ENCODE results near the gene CCL7.

CCL7 gene

GRCh38 chr17:34299956-34300577, 30.0 kb downstream of the CCL7 start:
- no peak for DNase-seq (ENCODE audit: extremely low spot score)
- TF ChIP-seq LEF1 (IDR thresholded peaks at IDR 0.05; ENCODE audit: borderline replicate concordance) = no peak
- no peak for TF ChIP-seq SP1 (IDR thresholded peaks at IDR 0.05)
- no peak for TF ChIP-seq NFRKB (IDR thresholded peaks at IDR 0.05)
- TF ChIP-seq FOXK2 (IDR thresholded peaks at IDR 0.05) = no peak
- TF ChIP-seq PKNOX1 (IDR thresholded peaks at IDR 0.05) = no peak
- TF ChIP-seq SUZ12 (IDR thresholded peaks at IDR 0.05) = no peak
- no peak for TF ChIP-seq ELF4 (IDR thresholded peaks at IDR 0.05)
- TF ChIP-seq CTBP1 (IDR thresholded peaks at IDR 0.05; ENCODE audit: borderline replicate concordance) = no peak
- TF ChIP-seq HDGF (IDR thresholded peaks at IDR 0.05; ENCODE audit: borderline replicate concordance) = no peak
- TF ChIP-seq TARDBP (IDR thresholded peaks at IDR 0.05) = no peak
- no peak for TF ChIP-seq BHLHE40 (IDR thresholded peaks at IDR 0.05; ENCODE audit: borderline replicate concordance)
- POLR2A ChIA-PET = no interaction called here
- CTCF ChIA-PET = no interaction called here

GRCh38 chr17:34300652-34301370, 30.8 kb downstream of the CCL7 start:
- POLR2A ChIA-PET = no interaction called here
- CTCF ChIA-PET = interaction anchor here (1.2 kb wide), 1 partner anchor 61 kb away, joined by 4 read pairs; no protein-coding TSS in a partner anchor
- TF ChIP-seq ELF4 (IDR thresholded peaks at IDR 0.05) = no peak
- no peak for TF ChIP-seq PKNOX1 (IDR thresholded peaks at IDR 0.05)
- TF ChIP-seq ZNF384 (IDR thresholded peaks at IDR 0.05) = no peak
- no peak for TF ChIP-seq L3MBTL2 (conservative IDR thresholded peaks at IDR 0.05)
- TF ChIP-seq SP1 (IDR thresholded peaks at IDR 0.05) = no peak
- TF ChIP-seq BHLHE40 (IDR thresholded peaks at IDR 0.05; ENCODE audit: borderline replicate concordance) = no peak
- TF ChIP-seq FOXK2 (IDR thresholded peaks at IDR 0.05) = no peak
- TF ChIP-seq LEF1 (IDR thresholded peaks at IDR 0.05; ENCODE audit: borderline replicate concordance) = no peak
- no peak for TF ChIP-seq NFRKB (IDR thresholded peaks at IDR 0.05)
- TF ChIP-seq ARNT (IDR thresholded peaks at IDR 0.05) = no peak
- no peak for TF ChIP-seq CTBP1 (IDR thresholded peaks at IDR 0.05; ENCODE audit: borderline replicate concordance)
- no peak for TF ChIP-seq FOXA1 (IDR thresholded peaks at IDR 0.05)
- TF ChIP-seq FOXM1 (IDR thresholded peaks at IDR 0.05; ENCODE audit: borderline replicate concordance) = no peak
- no peak for TF ChIP-seq SUZ12 (IDR thresholded peaks at IDR 0.05)
- no peak for TF ChIP-seq TARDBP (IDR thresholded peaks at IDR 0.05)
- TF ChIP-seq HDGF (IDR thresholded peaks at IDR 0.05; ENCODE audit: borderline replicate concordance) = no peak

GRCh38 chr17:34301986-34302385, 32.0 kb downstream of the CCL7 start:
- TF ChIP-seq ARNT (IDR thresholded peaks at IDR 0.05) = no peak
- no peak for TF ChIP-seq SUZ12 (IDR thresholded peaks at IDR 0.05)
- no peak for TF ChIP-seq ELF4 (IDR thresholded peaks at IDR 0.05)
- TF ChIP-seq CTBP1 (IDR thresholded peaks at IDR 0.05; ENCODE audit: borderline replicate concordance) = no peak
- TF ChIP-seq HDGF (IDR thresholded peaks at IDR 0.05; ENCODE audit: borderline replicate concordance) = no peak
- no peak for TF ChIP-seq FOXK2 (IDR thresholded peaks at IDR 0.05)
- no peak for TF ChIP-seq BHLHE40 (IDR thresholded peaks at IDR 0.05; ENCODE audit: borderline replicate concordance)
- TF ChIP-seq TARDBP (IDR thresholded peaks at IDR 0.05) = no peak
- TF ChIP-seq L3MBTL2 (conservative IDR thresholded peaks at IDR 0.05) = no peak
- no peak for TF ChIP-seq LEF1 (IDR thresholded peaks at IDR 0.05; ENCODE audit: borderline replicate concordance)
- no peak for TF ChIP-seq ZNF384 (IDR thresholded peaks at IDR 0.05)
- no peak for TF ChIP-seq SP1 (IDR thresholded peaks at IDR 0.05)
- TF ChIP-seq NFRKB (IDR thresholded peaks at IDR 0.05) = no peak
- no peak for TF ChIP-seq FOXA1 (IDR thresholded peaks at IDR 0.05)
- no peak for DNase-seq (ENCODE audit: extremely low spot score)
- ChIA-PET POLR2A (no interaction called here), CTCF (interaction anchor here (0.6 to 1.2 kb wide), 2 partner anchors 60 to 374 kb away, joined by 3 to 4 read pairs; no protein-coding TSS in a partner anchor)

More at GRCh38 chr17:34300652-34301370, 30.8 kb downstream of the CCL7 start:
- no peak for DNase-seq (ENCODE audit: extremely low spot score)

GRCh38 chr17:34302636-34303035, 32.6 kb downstream of the CCL7 start:
- ChIA-PET POLR2A (no interaction called here), CTCF (interaction anchor here (0.6 kb wide), 1 partner anchor 375 kb away, joined by 3 read pairs; no protein-coding TSS in a partner anchor)
- DNase-seq (ENCODE audit: extremely low spot score) = no peak
- TF ChIP-seq ELF4 (IDR thresholded peaks at IDR 0.05) = no peak
- no peak for TF ChIP-seq SP1 (IDR thresholded peaks at IDR 0.05)
- TF ChIP-seq HDGF (IDR thresholded peaks at IDR 0.05; ENCODE audit: borderline replicate concordance) = no peak
- TF ChIP-seq FOXA1 (IDR thresholded peaks at IDR 0.05) = no peak
- TF ChIP-seq L3MBTL2 (conservative IDR thresholded peaks at IDR 0.05) = no peak
- TF ChIP-seq LEF1 (IDR thresholded peaks at IDR 0.05; ENCODE audit: borderline replicate concordance) = no peak
- TF ChIP-seq TARDBP (IDR thresholded peaks at IDR 0.05) = no peak
- no peak for TF ChIP-seq CTBP1 (IDR thresholded peaks at IDR 0.05; ENCODE audit: borderline replicate concordance)
- TF ChIP-seq NFRKB (IDR thresholded peaks at IDR 0.05) = no peak
- no peak for TF ChIP-seq SUZ12 (IDR thresholded peaks at IDR 0.05)
- TF ChIP-seq ARNT (IDR thresholded peaks at IDR 0.05) = no peak
- no peak for TF ChIP-seq ZNF384 (IDR thresholded peaks at IDR 0.05)
- no peak for TF ChIP-seq BHLHE40 (IDR thresholded peaks at IDR 0.05; ENCODE audit: borderline replicate concordance)

GRCh38 chr17:34303606-34304005, 33.6 kb downstream of the CCL7 start:
- no peak for DNase-seq (ENCODE audit: extremely low spot score)
- ChIA-PET CTCF (no interaction called here), POLR2A (no interaction called here)
- TF ChIP-seq LEF1 (IDR thresholded peaks at IDR 0.05; ENCODE audit: borderline replicate concordance) = no peak

GRCh38 chr17:34305061-34305460, 35.0 kb downstream of the CCL7 start:
- ChIA-PET CTCF (interaction anchor here (1.0 kb wide), 1 partner anchor 56 kb away, joined by 3 read pairs; no protein-coding TSS in a partner anchor), POLR2A (no interaction called here)
- no peak for TF ChIP-seq L3MBTL2 (conservative IDR thresholded peaks at IDR 0.05)
- no peak for TF ChIP-seq PKNOX1 (IDR thresholded peaks at IDR 0.05)
- no peak for TF ChIP-seq LEF1 (IDR thresholded peaks at IDR 0.05; ENCODE audit: borderline replicate concordance)
- TF ChIP-seq ELF4 (IDR thresholded peaks at IDR 0.05) = no peak
- TF ChIP-seq BHLHE40 (IDR thresholded peaks at IDR 0.05; ENCODE audit: borderline replicate concordance) = no peak
- DNase-seq (ENCODE audit: extremely low spot score) = no peak

Measured in HEK293T (cell line).